Chondrocyte (in vitro differentiated cells): ENCODE measurements around the gene OR8D1. TPM values are rescaled to one million over a fixed set of nuclear protein-coding genes. Genes with fewer than 3 reads are reported as not detected.

ENCODE experiments used
- DNase-seq: peaks from one replicate; pipeline ENCODE4 v3.0.0; 2021; ENCODE audit warnings: mixed read lengths, low spot score
- H3K27ac Mint-ChIP-seq: one replicate; pipeline ENCODE4 v1.8.0; 2021; ENCODE audit warnings: mild to moderate bottlenecking, moderate library complexity, mixed read lengths; ENCODE audit not compliant: unreplicated experiment
- H3K27me3 Mint-ChIP-seq: 2 replicates; pipeline ENCODE4 v1.8.0; 2021; ENCODE audit warnings: low read depth, mixed read lengths
- H3K36me3 Mint-ChIP-seq: 2 replicates; pipeline ENCODE4 v1.8.0; 2021; ENCODE audit warnings: low read depth, mixed read lengths
- H3K4me1 Mint-ChIP-seq: 2 replicates; pipeline ENCODE4 v1.8.0; 2021; ENCODE audit warnings: low read depth, mild to moderate bottlenecking, mixed read lengths
- H3K4me3 Mint-ChIP-seq: one replicate; pipeline ENCODE4 v1.8.0; 2021; ENCODE audit warnings: mild to moderate bottlenecking, moderate library complexity, mixed read lengths; ENCODE audit not compliant: unreplicated experiment
- H3K9me3 Mint-ChIP-seq: 2 replicates; pipeline ENCODE4 v1.8.0; 2021; ENCODE audit warnings: low read depth, mixed read lengths
- CTCF ChIP-seq: fragments of 200-600 bp; sonication (generic); IDR thresholded peaks from 2 replicates; pipeline ENCODE4 v1.5.0; 2021; ENCODE audit warnings: antibody characterized with exemption, mild to moderate bottlenecking, moderate library complexity
- total RNA-seq: library from RNA; stranded (reverse); gene quantifications from 3 replicates; pipeline ENCODE4 v1.2.1, GENCODE V29; 2021

The OR8D1 gene
- total RNA-seq, 1 donor from 2014 or later, result not detected

GRCh38 chr11:124296016-124296415, 17.7 kb downstream of the OR8D1 start:
- no peaks in the 10 kb centered on the region for H3K36me3 Mint-ChIP-seq
- DNase-seq, result no peak
- no peaks in the 10 kb centered on the region for H3K27me3 Mint-ChIP-seq
- no peak overlapping the region for H3K4me3 Mint-ChIP-seq
- H3K27ac Mint-ChIP-seq, result no peak overlapping the region
- no peak for TF ChIP-seq CTCF
- H3K9me3 Mint-ChIP-seq, result peaks cover 5% of the 10 kb centered on the region
- H3K4me1 Mint-ChIP-seq, result no peaks in the 10 kb centered on the region

- Mint-ChIP-seq H3K36me3 (no peaks in the 10 kb centered on the region), H3K27me3 (no peaks in the 10 kb centered on the region), H3K9me3 (peaks cover 17% of the 10 kb centered on the region), H3K4me3 (no peak overlapping the region), H3K27ac (no peak overlapping the region), H3K4me1 (no peaks in the 10 kb centered on the region)
- TF ChIP-seq CTCF, result no peak
- DNase-seq, result no peak
Measured at GRCh38 chr11:124294687-124295086, 19.1 kb downstream of the OR8D1 start.

- DNase-seq, result no peak
- no peak for TF ChIP-seq CTCF
- H3K9me3 Mint-ChIP-seq, result peaks cover 35% of the 10 kb centered on the region
- H3K36me3 Mint-ChIP-seq, result peaks cover 1% of the 10 kb centered on the region
- H3K27ac Mint-ChIP-seq, result no peak overlapping the region
- H3K4me3 Mint-ChIP-seq, result no peak overlapping the region
- no peaks in the 10 kb centered on the region for H3K4me1 Mint-ChIP-seq
- no peaks in the 10 kb centered on the region for H3K27me3 Mint-ChIP-seq
Measured at GRCh38 chr11:124285610-124286344, 28.0 kb downstream of the OR8D1 start.

GRCh38 chr11:124278261-124278660, 35.5 kb downstream of the OR8D1 start:
- no peak for DNase-seq
- H3K9me3 Mint-ChIP-seq, result peaks cover 19% of the 10 kb centered on the region

GRCh38 chr11:124277804-124278203, 35.9 kb downstream of the OR8D1 start:
- H3K4me3 Mint-ChIP-seq, result no peak overlapping the region
- no peak for TF ChIP-seq CTCF
- no peaks in the 10 kb centered on the region for H3K36me3 Mint-ChIP-seq
- H3K27me3 Mint-ChIP-seq, result no peaks in the 10 kb centered on the region
- peaks cover 19% of the 10 kb centered on the region for H3K9me3 Mint-ChIP-seq
- no peak for DNase-seq
- no peak overlapping the region for H3K27ac Mint-ChIP-seq
- H3K4me1 Mint-ChIP-seq, result no peaks in the 10 kb centered on the region

More at GRCh38 chr11:124278261-124278660, 35.5 kb downstream of the OR8D1 start:
- TF ChIP-seq CTCF, result no peak
- Mint-ChIP-seq H3K27ac (no peak overlapping the region), H3K4me3 (no peak overlapping the region), H3K27me3 (no peaks in the 10 kb centered on the region), H3K36me3 (no peaks in the 10 kb centered on the region), H3K4me1 (no peaks in the 10 kb centered on the region)
